ENCODE results near the gene FOXJ1. TPM values are rescaled to one million over a fixed set of nuclear protein-coding genes. Genes with fewer than 3 reads are reported as not detected.

The FOXJ1 gene
- total and polyA plus RNA-seq, 2 of the 8 experiments (the other 6 are each of a cell fraction or from before 2014, with no cell fraction given), result 4.7 to 5.4 TPM

- Histone ChIP-seq H2BK12ac (ENCODE audit: low read depth, low read length) (no peak overlapping the region), H2BK15ac (ENCODE audit: low read length) (no peak overlapping the region), H3K23me2 (ENCODE audit: low read depth, low read length) (no peaks in the 10 kb centered on the region), H3K23ac (ENCODE audit: insufficient read length) (no peak overlapping the region), H4K5ac (ENCODE audit: insufficient read length, low read depth, low read length) (no peak overlapping the region), H3K79me2 (ENCODE audit: control insufficient read depth in 1 of 2, insufficient read depth in 2 of 2, low read length in 2 of 2) (no peaks in the 10 kb centered on the region), H2BK120ac (replicated peaks; ENCODE audit: low read depth, low read length) (no peak overlapping the region), H2BK20ac (ENCODE audit: low read length) (no peak overlapping the region), H3K56ac (replicated peaks; ENCODE audit: insufficient read length, low read depth, low read length) (no peak overlapping the region), H3K18ac (ENCODE audit: extremely low read depth, low read length) (no peak overlapping the region), H3K27ac (ENCODE audit: low read depth, low read length) (no peak overlapping the region), H2AK5ac (ENCODE audit: low read depth, low read length) (no peak overlapping the region), H3K36me3 (ENCODE audit: control insufficient read depth in 2 of 4, insufficient read depth in 4 of 4, low read length in 3 of 4) (no peaks in the 10 kb centered on the region), H3K9ac (replicated peaks in 1 of 4; ENCODE audit: extremely low read depth in 1 of 4, low read depth in 3 of 4, low read length in 3 of 4) (no peak overlapping the region), H4K20me1 (replicated peaks in 1 of 2; ENCODE audit: control insufficient read depth in 1 of 2, insufficient read depth in 2 of 2, low read length in 2 of 2) (no peaks in the 10 kb centered on the region), H4K91ac (replicated peaks; ENCODE audit: insufficient read length, low read length) (no peak overlapping the region), H3K14ac (ENCODE audit: insufficient read length) (no peak overlapping the region), H2AFZ (ENCODE audit: low read length) (no peak overlapping the region), H3K4ac (replicated peaks; ENCODE audit: insufficient read length, low read depth, low read length) (no peak overlapping the region), H3K79me1 (ENCODE audit: low read depth, low read length) (no peaks in the 10 kb centered on the region), H3K4me2 (ENCODE audit: insufficient read depth in 1 of 2, low read depth in 2 of 2, low read length in 2 of 2) (no peak overlapping the region), H2BK5ac (ENCODE audit: low read depth, low read length) (no peak overlapping the region), H3K4me1 (replicated peaks in 1 of 4; ENCODE audit: control insufficient read depth in 3 of 4, insufficient read depth in 4 of 4, low read length in 3 of 4) (peaks cover 0 to 13% (median 10%) of the 10 kb centered on the region in 4 experiments; a peak in 5 of 7 replicates), H3K9me3 (ENCODE audit: insufficient read depth in 2 of 2, low read depth in 1 of 2, low read length in 1 of 2) (no peaks in the 10 kb centered on the region), H3K27me3 (replicated peaks in 1 of 4; ENCODE audit: control insufficient read depth in 3 of 4, extremely low read depth in 1 of 4, insufficient read depth in 3 of 4, low read length in 3 of 4) (no peaks in the 10 kb centered on the region), H3K4me3 (ENCODE audit: extremely low read depth in 1 of 4, insufficient read depth in 2 of 4, low read depth in 3 of 4, low read length in 4 of 4) (no peak overlapping the region), H4K8ac (ENCODE audit: extremely low read depth, insufficient read depth, low read length) (no peak overlapping the region)
- DNase-seq (ENCODE audit: low read depth in 1 of 2, low spot score in 2 of 2) (no peak), FAIRE-seq (no peak)
- 91% methylated on average over 3 of the region's 3 CpGs; no CpG with 5 or more reads in 1 of the 2 experiments for WGBS, 2 experiments (ENCODE audit: extremely low coverage in 1 of 2, insufficient coverage in 1 of 2, insufficient read length in 1 of 2, insufficient replicate concordance in 2 of 2, low coverage in 1 of 2, low lambda C conversion rate in 2 of 2, missing lambda C conversion rate in 1 of 2)
- TF ChIP-seq TCF12 (IDR thresholded peaks at IDR 0.05; ENCODE audit: low read depth, low read length) (no peak), MAFK (IDR thresholded peaks at IDR 0.05; ENCODE audit: low read depth, low read length) (no peak), SRF (IDR thresholded peaks at IDR 0.05; ENCODE audit: low read depth, low read length) (no peak), NANOG (IDR thresholded peaks at IDR 0.05; ENCODE audit: insufficient read depth, low read depth, low read length, poor library complexity, severe bottlenecking) (no peak), YY1 (IDR thresholded peaks at IDR 0.05; ENCODE audit: low read depth, low read length) (no peak), TAF1 (IDR thresholded peaks at IDR 0.05; ENCODE audit: low read depth, low read length) (no peak), RAD21 (IDR thresholded peaks at IDR 0.05 in 1 of 2, conservative IDR thresholded peaks at IDR 0.05 in 1 of 2; ENCODE audit: low read depth in 2 of 2, low read length in 2 of 2) (no peak), SUZ12 (IDR thresholded peaks at IDR 0.05; ENCODE audit: low read length) (no peak), JUND (IDR thresholded peaks at IDR 0.05; ENCODE audit: low read length) (no peak), HDAC6 (IDR thresholded peaks at IDR 0.05; ENCODE audit: low read depth, low read length) (no peak), KDM1A (IDR thresholded peaks at IDR 0.05; ENCODE audit: borderline replicate concordance, low read length) (no peak)
- POLR2A ChIA-PET (ENCODE audit: partially characterized antibody), result no interaction called here
- CTCF ChIA-PET (ENCODE audit: partially characterized antibody), result interaction anchor here (0.8 to 24.4 kb wide), 9 partner anchors 11 to 281 kb away, joined by 3 to 778 read pairs (median 4); partner anchors contain the start of genes EXOC7 and FOXJ1
Observed at GRCh38 chr17:76154292-76154691, 13.2 kb upstream of the FOXJ1 start.

Measured in H1 (cell line).